ENCODE data around the gene PCBP4. TPM values are rescaled to one million over a fixed set of nuclear protein-coding genes. Genes with fewer than 3 reads are reported as not detected.

PCBP4 gene
- total RNA-seq, 1 experiment from 2014 or later = 17.9 TPM

DNA sequence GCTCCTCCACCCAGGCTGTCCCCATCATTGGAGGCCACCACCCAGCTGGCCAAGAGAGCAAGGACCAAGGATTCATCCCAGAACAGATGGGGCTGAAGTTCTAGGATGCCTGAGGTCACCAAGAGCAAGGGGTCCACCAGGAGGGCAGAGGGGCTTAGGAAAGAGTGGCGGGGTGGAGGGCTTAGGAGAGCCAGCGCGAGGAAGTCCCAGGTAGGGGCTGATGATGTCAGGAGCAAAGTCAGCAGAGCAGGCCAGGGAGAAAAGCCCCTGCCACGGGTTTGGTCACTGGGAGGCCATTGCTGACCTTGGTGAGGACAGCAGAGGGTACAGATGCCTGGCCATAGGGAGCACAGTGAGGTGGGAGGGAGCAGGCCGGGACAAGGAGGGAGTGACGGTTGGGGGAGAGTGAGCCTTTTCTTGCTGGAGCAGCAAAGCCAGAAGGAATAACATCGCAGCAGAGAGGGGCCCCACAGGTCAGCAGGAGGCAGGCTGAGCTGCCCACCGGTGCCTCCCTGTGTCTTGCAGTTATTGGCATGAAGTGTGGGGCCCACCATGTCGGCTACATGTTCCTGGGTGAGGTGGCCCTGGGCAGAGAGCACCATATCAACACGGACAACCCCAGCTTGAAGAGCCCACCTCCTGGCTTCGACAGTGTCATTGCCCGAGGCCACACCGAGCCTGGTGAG, 19.9 kb downstream of the PCBP4 start:
- ChIA-PET CTCF (no interaction called here), POLR2A (ENCODE audit: unreplicated experiment) (interaction anchor here (0.6 kb wide), 1 partner anchor 448 kb away, joined by 3 read pairs; the partner anchor contains the start of gene DCAF1)
- Histone ChIP-seq H3F3A (ENCODE audit: insufficient read depth, low read depth) (no peaks in the 10 kb centered on the region; the same call in 1 of the 2 replicates), H3K27me3 (ENCODE audit: insufficient read depth, low read depth) (no peaks in the 10 kb centered on the region), H3K79me2 (ENCODE audit: low read depth) (no peaks in the 10 kb centered on the region), H2AFZ (no peak overlapping the region), H3K4me1 (replicated peaks; ENCODE audit: insufficient read depth) (peaks cover 7% of the 10 kb centered on the region; the same call in 1 of the 2 replicates), H3K4me2 (no peak overlapping the region), H3K27ac (no peak overlapping the region), H3K36me3 (ENCODE audit: low read depth) (no peaks in the 10 kb centered on the region), H4K20me1 (ENCODE audit: insufficient read depth) (no peaks in the 10 kb centered on the region), H3K9me2 (ENCODE audit: insufficient read depth) (no peaks in the 10 kb centered on the region), H3K4me3 (no peak overlapping the region), H3K9me3 (ENCODE audit: insufficient read depth, low read depth) (no peaks in the 10 kb centered on the region)
- no peak for TF ChIP-seq EZH2 (IDR thresholded peaks at IDR 0.05; ENCODE audit: low read depth)
- TF ChIP-seq, protein P1, sequence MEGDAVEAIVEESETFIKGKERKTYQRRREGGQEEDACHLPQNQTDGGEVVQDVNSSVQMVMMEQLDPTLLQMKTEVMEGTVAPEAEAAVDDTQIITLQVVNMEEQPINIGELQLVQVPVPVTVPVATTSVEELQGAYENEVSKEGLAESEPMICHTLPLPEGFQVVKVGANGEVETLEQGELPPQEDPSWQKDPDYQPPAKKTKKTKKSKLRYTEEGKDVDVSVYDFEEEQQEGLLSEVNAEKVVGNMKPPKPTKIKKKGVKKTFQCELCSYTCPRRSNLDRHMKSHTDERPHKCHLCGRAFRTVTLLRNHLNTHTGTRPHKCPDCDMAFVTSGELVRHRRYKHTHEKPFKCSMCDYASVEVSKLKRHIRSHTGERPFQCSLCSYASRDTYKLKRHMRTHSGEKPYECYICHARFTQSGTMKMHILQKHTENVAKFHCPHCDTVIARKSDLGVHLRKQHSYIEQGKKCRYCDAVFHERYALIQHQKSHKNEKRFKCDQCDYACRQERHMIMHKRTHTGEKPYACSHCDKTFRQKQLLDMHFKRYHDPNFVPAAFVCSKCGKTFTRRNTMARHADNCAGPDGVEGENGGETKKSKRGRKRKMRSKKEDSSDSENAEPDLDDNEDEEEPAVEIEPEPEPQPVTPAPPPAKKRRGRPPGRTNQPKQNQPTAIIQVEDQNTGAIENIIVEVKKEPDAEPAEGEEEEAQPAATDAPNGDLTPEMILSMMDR (conservative IDR thresholded peaks at IDR 0.05) = no peak
- no peak for DNase-seq
- BruUV-seq (replicated peaks) = no TSS peak
- intact Hi-C loops (cut with micrococcal nuclease; ENCODE audit: unreplicated experiment) = no loop called here

DNA sequence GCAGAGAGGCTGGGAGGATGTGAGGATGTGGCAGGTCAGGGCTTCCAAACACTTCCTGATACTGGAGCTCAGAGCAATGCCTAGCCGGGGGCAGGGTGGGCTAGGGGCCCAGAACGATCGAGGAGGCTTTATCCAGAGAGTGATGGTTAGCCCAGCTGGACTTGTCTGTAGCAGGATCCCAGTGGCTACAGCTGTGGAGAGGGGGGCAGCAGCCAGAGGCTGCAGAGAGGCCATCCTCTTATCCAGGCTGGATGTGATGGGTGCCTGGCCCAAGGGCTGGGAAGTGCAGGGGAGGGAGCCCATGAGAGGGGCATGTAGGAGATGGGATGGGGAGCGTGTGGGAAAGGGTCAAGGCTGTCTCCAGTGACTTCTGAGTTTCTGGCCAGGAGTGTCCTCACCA, 20.5 kb downstream of the PCBP4 start:
- TF ChIP-seq, protein P1 (conservative IDR thresholded peaks at IDR 0.05) = no peak
- TF ChIP-seq EZH2 (IDR thresholded peaks at IDR 0.05; ENCODE audit: low read depth) = no peak
- BruUV-seq (replicated peaks) = no TSS peak
- no peaks in the 10 kb centered on the region for H4K20me1 ChIP-seq (ENCODE audit: insufficient read depth)
- H3K4me1 ChIP-seq (replicated peaks; ENCODE audit: insufficient read depth) = peaks cover 7% of the 10 kb centered on the region; the same call in 1 of the 2 replicates
- intact Hi-C loops (cut with micrococcal nuclease; ENCODE audit: unreplicated experiment) = no loop called here
- no peak overlapping the region for H2AFZ ChIP-seq
- H3K36me3 ChIP-seq (ENCODE audit: low read depth) = no peaks in the 10 kb centered on the region
- POLR2A ChIA-PET (ENCODE audit: unreplicated experiment) = no interaction called here
- no peak for DNase-seq
- no peaks in the 10 kb centered on the region for H3K9me3 ChIP-seq (ENCODE audit: insufficient read depth, low read depth)
- H3K27me3 ChIP-seq (ENCODE audit: insufficient read depth, low read depth) = no peaks in the 10 kb centered on the region
- H3K79me2 ChIP-seq (ENCODE audit: low read depth) = no peaks in the 10 kb centered on the region
- no peaks in the 10 kb centered on the region; the same call in 1 of the 2 replicates for H3F3A ChIP-seq (ENCODE audit: insufficient read depth, low read depth)
- H3K9me2 ChIP-seq (ENCODE audit: insufficient read depth) = no peaks in the 10 kb centered on the region
- H3K4me3 ChIP-seq = no peak overlapping the region
- CTCF ChIA-PET = no interaction called here
- H3K27ac ChIP-seq = no peak overlapping the region
- no peak overlapping the region for H3K4me2 ChIP-seq

DNA sequence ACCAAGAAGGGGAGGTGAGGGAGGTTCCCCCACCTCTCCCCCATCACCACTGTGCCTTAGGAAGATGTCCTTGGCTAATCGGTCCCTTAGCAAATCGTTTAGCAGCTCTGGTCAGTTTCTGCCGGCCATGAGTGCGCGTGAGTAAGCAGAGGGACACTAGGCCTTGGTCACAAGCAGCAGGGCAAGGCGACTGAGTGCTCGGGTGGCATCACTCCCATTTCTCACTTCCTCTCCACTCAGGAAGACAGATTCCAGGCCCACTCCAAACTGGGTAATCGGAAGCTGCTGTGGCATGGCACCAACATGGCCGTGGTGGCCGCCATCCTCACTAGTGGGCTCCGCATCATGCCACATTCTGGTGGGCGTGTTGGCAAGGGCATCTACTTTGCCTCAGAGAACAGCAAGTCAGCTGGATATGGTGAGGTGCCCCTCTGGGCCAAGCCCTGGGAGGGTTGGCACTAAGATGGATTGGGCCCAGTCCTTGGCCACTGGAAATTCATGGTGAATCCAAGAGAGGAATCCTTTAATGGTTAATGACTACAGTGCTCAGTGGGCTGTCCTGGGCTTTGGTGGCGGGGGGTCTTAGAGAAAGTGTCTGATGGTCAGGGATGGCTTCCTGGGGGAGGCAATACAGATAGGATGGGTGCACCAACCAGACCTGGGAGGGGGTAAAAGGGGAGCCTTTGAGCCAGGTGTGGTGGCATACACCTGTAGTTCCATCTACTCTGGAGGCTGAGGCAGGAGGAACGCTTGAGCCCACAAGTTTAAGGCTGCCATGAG, 21.1 kb downstream of the PCBP4 start:
- Histone ChIP-seq H3K9me2 (ENCODE audit: insufficient read depth) (no peaks in the 10 kb centered on the region), H3K36me3 (ENCODE audit: low read depth) (no peaks in the 10 kb centered on the region), H3K4me3 (no peak overlapping the region), H2AFZ (no peak overlapping the region), H3F3A (ENCODE audit: insufficient read depth, low read depth) (no peaks in the 10 kb centered on the region; the same call in 1 of the 2 replicates), H3K79me2 (ENCODE audit: low read depth) (peaks cover 5% of the 10 kb centered on the region), H3K4me1 (replicated peaks; ENCODE audit: insufficient read depth) (peaks cover 7% of the 10 kb centered on the region; the same call in 1 of the 2 replicates), H3K4me2 (no peak overlapping the region), H3K27ac (no peak overlapping the region), H4K20me1 (ENCODE audit: insufficient read depth) (no peaks in the 10 kb centered on the region), H3K9me3 (ENCODE audit: insufficient read depth, low read depth) (no peaks in the 10 kb centered on the region), H3K27me3 (ENCODE audit: insufficient read depth, low read depth) (no peaks in the 10 kb centered on the region)
- intact Hi-C loops (cut with micrococcal nuclease; ENCODE audit: unreplicated experiment) = no loop called here
- DNase-seq = no peak
- no TSS peak for BruUV-seq (replicated peaks)
- TF ChIP-seq, protein P1 (conservative IDR thresholded peaks at IDR 0.05) = no peak
- no peak for TF ChIP-seq EZH2 (IDR thresholded peaks at IDR 0.05; ENCODE audit: low read depth)
- CTCF ChIA-PET = no interaction called here
- POLR2A ChIA-PET (ENCODE audit: unreplicated experiment) = no interaction called here

Data from PC-9 (cell line).